Brain microvascular endothelial cell (primary cell): ENCODE data around the gene SMG6.
A peak's percentile ranks its signal among the peaks of the same experiment; 100 is the strongest.

Source experiments
- DNase-seq: peaks from one replicate; pipeline ENCODE4 v3.0.0-alpha.2; 2020
- H3K27ac ChIP-seq: fragments of 250-450 bp; sonication (Bioruptor Pico); 2 replicates; pipeline ENCODE4 v1.5.1; 2020; ENCODE audit warnings: mild to moderate bottlenecking, moderate library complexity
- H3K27me3 ChIP-seq: fragments of 250-450 bp; sonication (Bioruptor Pico); replicated peaks from 2 replicates; pipeline ENCODE4 v1.5.1; 2020; ENCODE audit warnings: mild to moderate bottlenecking
- H3K36me3 ChIP-seq: fragments of 250-450 bp; sonication (Bioruptor Pico); replicated peaks from 2 replicates; pipeline ENCODE4 v1.5.1; 2020; ENCODE audit warnings: mild to moderate bottlenecking
- H3K4me3 ChIP-seq: 2 replicates; pipeline ENCODE4 v1.5.1; 2011; ENCODE audit warnings: low read depth, mild to moderate bottlenecking, control low read depth, low read length, moderate library complexity
- in situ Hi-C: cut with HindIII; loops from 2 replicates; pipeline ENCODE4 v1.10.0; 2017; ENCODE audit warnings: low sequenced_read_pairs, low pct_ligation_motif_present
- TF ChIP-seq, protein P1 (sequence below): IDR thresholded peaks from 2 replicates; pipeline ENCODE4 v1.5.1; 2011; ENCODE audit warnings: low read depth, mild to moderate bottlenecking, moderate library complexity, low read length, control low read depth, inconsistent platforms; ENCODE audit errors: missing control alignments

The SMG6 gene

DNA sequence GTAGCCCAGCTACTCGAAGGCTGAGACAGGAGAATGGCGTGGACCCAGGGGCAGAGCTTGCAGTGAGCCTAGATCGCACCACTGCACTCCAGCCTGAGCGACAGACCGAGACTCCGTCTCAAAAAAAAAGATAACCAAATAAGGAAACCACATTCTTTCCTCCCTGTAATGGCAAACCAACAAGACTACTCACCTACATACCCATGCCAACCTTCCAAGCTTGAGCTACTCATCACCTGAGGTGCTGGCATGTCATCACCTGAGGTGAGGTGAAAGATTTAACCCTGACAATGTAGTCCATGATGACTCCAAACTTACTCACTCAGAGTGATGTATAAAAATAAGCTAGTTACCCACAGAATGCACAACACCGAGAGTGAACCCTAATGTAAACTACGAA, 85.2 kb downstream of the SMG6 start:
- Histone ChIP-seq H3K27me3 (no peaks in the 10 kb centered on the region), H3K36me3 (no peaks in the 10 kb centered on the region), H3K4me3 (no peak overlapping the region), H3K27ac (no peak overlapping the region)
- in situ Hi-C loops: no loop called here
- no peak for DNase-seq
- TF ChIP-seq, protein P1, sequence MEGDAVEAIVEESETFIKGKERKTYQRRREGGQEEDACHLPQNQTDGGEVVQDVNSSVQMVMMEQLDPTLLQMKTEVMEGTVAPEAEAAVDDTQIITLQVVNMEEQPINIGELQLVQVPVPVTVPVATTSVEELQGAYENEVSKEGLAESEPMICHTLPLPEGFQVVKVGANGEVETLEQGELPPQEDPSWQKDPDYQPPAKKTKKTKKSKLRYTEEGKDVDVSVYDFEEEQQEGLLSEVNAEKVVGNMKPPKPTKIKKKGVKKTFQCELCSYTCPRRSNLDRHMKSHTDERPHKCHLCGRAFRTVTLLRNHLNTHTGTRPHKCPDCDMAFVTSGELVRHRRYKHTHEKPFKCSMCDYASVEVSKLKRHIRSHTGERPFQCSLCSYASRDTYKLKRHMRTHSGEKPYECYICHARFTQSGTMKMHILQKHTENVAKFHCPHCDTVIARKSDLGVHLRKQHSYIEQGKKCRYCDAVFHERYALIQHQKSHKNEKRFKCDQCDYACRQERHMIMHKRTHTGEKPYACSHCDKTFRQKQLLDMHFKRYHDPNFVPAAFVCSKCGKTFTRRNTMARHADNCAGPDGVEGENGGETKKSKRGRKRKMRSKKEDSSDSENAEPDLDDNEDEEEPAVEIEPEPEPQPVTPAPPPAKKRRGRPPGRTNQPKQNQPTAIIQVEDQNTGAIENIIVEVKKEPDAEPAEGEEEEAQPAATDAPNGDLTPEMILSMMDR: no peak

DNA sequence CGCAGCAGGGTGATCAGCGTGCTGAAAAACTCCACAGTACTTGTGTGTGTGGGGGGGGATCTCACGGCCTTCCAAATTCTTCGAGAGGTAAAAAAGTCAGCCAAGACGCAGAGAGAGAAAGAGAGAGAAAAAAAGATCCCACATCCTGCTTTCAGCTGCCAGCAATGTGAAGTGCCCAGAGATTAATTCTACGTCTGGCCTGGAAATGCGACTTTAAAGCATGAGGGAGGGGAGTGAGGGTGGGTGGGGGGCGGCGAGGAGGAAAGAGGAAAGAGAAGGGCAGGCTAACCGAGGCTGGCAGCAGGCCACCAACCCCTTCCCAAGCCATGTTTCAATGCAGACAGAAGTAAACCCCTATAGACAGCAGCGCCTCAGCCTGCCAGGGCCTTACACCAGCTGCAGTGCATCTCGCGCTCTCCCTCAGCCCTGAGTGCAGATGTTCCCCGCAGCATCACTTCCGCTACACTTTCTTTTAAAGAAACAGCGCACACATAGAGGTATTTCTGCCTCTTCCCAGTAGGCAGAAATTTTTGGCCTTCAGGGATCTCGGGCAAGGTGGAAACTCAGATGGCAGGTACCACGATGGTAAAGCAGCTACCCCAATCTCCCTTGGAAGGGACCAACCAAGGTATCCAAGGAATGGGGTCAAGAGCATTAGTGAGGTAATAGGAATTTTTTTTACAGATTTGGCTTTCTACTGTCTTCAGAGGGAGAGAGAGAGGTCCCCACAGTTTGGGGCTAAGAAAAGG, 87.8 kb downstream of the SMG6 start:
- H3K36me3 ChIP-seq: no peaks in the 10 kb centered on the region
- no peaks in the 10 kb centered on the region for H3K27me3 ChIP-seq
- peak overlapping the region; percentile 98 for H3K27ac ChIP-seq
- TF ChIP-seq, protein P1: no peak
- peak; percentile 91 for DNase-seq
- in situ Hi-C loops: no loop called here
- H3K4me3 ChIP-seq: peak overlapping the region; percentile 22

DNA sequence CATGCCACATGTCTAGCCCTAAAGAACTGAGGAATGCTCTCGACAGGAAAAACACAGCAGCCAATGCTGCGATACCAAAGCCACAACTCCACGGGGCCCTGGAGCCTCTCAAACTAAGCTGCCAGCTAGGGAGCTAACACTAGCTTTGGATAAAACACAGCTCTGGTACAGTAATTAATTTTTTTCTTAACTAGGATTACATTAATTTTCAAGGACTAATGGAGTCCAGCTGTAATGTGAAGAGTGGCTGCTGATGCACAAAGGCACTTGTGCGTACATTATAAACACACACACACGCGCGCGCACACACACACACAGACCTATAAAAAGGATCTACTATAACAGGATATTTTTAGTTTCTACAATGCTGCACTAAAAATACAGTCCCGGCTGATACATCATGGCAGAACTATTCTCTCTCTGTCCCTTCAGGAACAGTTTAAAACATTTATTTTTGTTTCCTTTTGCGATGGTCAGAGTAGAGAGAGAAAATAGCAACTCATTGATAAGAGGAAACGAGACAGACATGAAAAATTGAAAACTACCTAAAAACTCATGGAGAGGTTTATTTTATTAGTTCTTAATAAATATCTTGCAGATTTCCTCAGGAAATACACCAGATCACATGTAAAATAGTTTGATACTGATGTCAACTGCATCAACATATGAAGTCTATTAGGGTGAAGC, 88.5 kb downstream of the SMG6 start:
- H3K27me3 ChIP-seq: no peaks in the 10 kb centered on the region
- no peaks in the 10 kb centered on the region for H3K36me3 ChIP-seq
- H3K27ac ChIP-seq: peak overlapping the region; percentile 98
- TF ChIP-seq, protein P1: no peak
- in situ Hi-C loops: no loop called here
- H3K4me3 ChIP-seq: no peak overlapping the region
- DNase-seq: peak; percentile 79

DNA sequence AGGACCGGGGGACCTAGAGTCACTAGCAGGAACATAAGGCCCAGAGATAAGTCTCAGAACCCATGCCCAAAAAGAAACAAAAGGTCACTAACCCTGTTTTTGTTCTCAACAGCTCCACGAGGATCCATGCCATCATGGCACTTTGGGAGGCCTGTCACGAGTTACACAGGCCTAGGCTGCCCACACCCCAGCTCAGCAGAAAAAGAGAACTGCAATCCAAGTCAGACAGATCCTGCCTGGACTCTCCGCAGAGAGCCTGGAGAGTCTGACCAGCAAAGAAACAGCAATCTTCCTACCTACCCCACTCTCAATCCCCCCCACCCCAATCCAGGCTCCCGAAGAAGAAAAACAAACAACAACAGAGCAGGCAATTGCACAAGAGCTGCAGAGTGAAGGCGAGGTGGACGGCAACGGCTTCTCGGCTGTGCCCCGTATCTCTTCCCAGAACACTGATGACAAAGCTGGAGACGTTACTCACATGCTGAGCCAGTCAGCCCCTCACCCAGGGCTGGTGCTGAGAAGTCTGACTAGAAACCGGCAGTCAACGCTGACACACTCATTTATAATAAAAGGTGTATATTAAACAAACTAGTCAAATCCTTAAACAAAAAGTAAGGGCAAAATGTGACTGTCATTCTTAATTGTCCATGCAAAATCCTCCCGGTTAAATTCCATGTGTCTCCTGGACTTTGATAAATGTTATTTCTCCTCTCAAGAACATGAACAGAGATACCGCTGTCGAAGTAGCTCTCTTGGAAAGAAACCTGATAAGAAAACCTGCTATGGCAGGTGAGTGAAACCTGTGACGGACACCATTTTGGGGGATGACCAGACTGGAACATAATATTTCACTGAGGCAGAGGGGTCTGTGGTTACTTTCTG, 89.3 kb downstream of the SMG6 start:
- H3K27me3 ChIP-seq: no peaks in the 10 kb centered on the region
- DNase-seq: peak; percentile 94
- H3K36me3 ChIP-seq: no peaks in the 10 kb centered on the region
- H3K4me3 ChIP-seq: peak overlapping the region; percentile 37
- TF ChIP-seq, protein P1: no peak
- in situ Hi-C loops: no loop called here
- H3K27ac ChIP-seq: peak overlapping the region; percentile 98

DNA sequence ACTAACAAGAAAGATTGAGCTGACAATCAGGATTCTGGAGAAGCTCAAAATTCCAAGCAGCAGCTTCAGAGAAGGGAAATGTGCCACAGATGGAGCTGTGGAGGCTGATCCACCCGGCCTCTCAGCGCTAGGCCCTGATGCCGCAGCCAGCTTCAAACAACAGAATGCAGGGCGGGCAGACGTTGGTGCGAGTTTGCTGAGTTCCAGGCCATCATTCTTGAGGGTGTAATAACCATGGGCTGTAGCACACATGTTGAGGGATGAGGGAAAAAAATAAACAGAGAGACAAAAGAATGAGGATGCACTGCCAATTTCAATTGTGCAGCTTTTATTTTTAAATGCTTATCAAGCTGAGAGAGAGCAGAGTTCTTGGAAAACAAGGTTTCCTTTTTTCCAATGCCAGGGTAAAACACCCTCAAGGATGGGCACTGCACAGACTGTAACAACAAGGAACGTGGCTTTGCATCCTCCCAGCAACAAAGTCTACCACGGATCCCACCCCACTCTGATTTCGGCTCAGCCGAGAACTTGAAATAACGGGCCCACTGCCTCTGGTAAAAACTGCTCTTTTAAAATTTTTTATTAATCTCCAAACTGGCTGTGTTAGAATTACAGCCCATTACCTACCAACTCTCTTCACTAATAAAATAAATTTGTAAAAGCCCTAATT, 90.2 kb downstream of the SMG6 start:
- peak overlapping the region; percentile 98 for H3K27ac ChIP-seq
- TF ChIP-seq, protein P1: no peak
- peak overlapping the region; percentile 37 for H3K4me3 ChIP-seq
- H3K27me3 ChIP-seq: no peaks in the 10 kb centered on the region
- in situ Hi-C loops: no loop called here
- H3K36me3 ChIP-seq: no peaks in the 10 kb centered on the region
- DNase-seq: no peak
